Upper lobe of left lung (tissue), 6 donors: ENCODE measurements around the gene DDN. TPM values are rescaled to one million over a fixed set of nuclear protein-coding genes. Genes with fewer than 3 reads are reported as not detected.

ENCODE experiments used
- ATAC-seq, 2 donors: fragments of 200-7000 bp; cut with Tn5 transposase; one replicate each; pipeline ENCODE4 v1.9.1; 2022; ENCODE audit warnings: mild to moderate bottlenecking in 2 of 2, moderate library complexity in 2 of 2; ENCODE audit not compliant: low FRiP score in 2 of 2
- DNase-seq, 2 donors: peaks; one replicate each; pipeline ENCODE4 v3.0.0-alpha.2; 2019 to 2020
- H3K27ac ChIP-seq, 4 donors: fragments of 200-600 bp; sonication (generic); one replicate each; pipeline ENCODE4 v1.5.1; 2016 to 2019
- H3K27me3 ChIP-seq, 4 donors: fragments of 200-600 bp; sonication (generic); one replicate each; pipeline ENCODE4 v1.5.1; 2017 to 2019
- H3K36me3 ChIP-seq, 4 donors: fragments of 200-600 bp; sonication (generic); one replicate each; pipeline ENCODE4 v1.5.1; 2016 to 2019
- H3K4me1 ChIP-seq, 4 donors: fragments of 200-600 bp; sonication (generic); one replicate each; pipeline ENCODE4 v1.5.1; 2018 to 2019
- H3K4me3 ChIP-seq, 4 donors: fragments of 200-600 bp; sonication (generic); one replicate each; pipeline ENCODE4 v1.5.1; 2017 to 2019; ENCODE audit warnings: mild to moderate bottlenecking in 2 of 4, moderate library complexity in 1 of 4
- H3K9me3 ChIP-seq, 4 donors: fragments of 200-600 bp; sonication (generic); one replicate each; pipeline ENCODE4 v1.5.1; 2018 to 2019
- CTCF ChIP-seq, 6 experiments: fragments of 450-650 bp in 4 of 6; fragments of 200-600 bp in 2 of 6; sonication (generic) in 2 of 6; IDR thresholded peaks; one replicate each; pipeline ENCODE4 v1.5.1; 2016 to 2019; ENCODE audit warnings: antibody characterized with exemption in 6 of 6
- EP300 ChIP-seq, 4 donors: sonication (generic); formaldehyde crosslinking; IDR thresholded peaks; one replicate each; pipeline ENCODE4 v1.5.1; 2017; ENCODE audit warnings: antibody characterized with exemption in 4 of 4, control low read depth in 2 of 4
- POLR2A ChIP-seq, 4 donors: fragments of 450-650 bp; IDR thresholded peaks; one replicate each; pipeline ENCODE4 v1.5.1; 2016 to 2017; ENCODE audit warnings: antibody characterized with exemption in 4 of 4, mild to moderate bottlenecking in 2 of 4
- POLR2AphosphoS5 ChIP-seq, 2 donors: sonication (generic); formaldehyde crosslinking; IDR thresholded peaks; one replicate each; pipeline ENCODE4 v1.5.1; 2017; ENCODE audit warnings: antibody characterized with exemption in 2 of 2
- WGBS, 2 donors: methylation state at CpG; one replicate each; pipeline ENCODE4 v1.1.5; 2017 to 2018; 5-methylcytosine and 5-hydroxymethylcytosine counted together
- total RNA-seq, 6 donors: library from RNA; depleted of rRNA in 4 of 6; stranded (reverse); fragments of >200 nt in 4 of 6; gene quantifications; one replicate each; pipeline versions ENCODE4 v1.1.0 to v1.2.1, GENCODE V29; 2016 to 2021
- donor health status: DM: no; HTN: no; CAD: no; lungs with moderate emphysema.
- donor health status: DM: no; HTN: yes; CAD: no; lungs with severe emphysema.

The DDN gene
- total RNA-seq, 6 donors from 2014 or later, result 0.13 to 0.30 (median 0.18) TPM; not detected in 2

GRCh38 chr12:49037111-49037946 is 38.2 kb upstream of the DDN start:
- peaks cover 63 to 98% (median 92%) of the 10 kb centered on the region in 4 donors for H3K36me3 ChIP-seq

GRCh38 chr12:49036029-49036428 is 36.9 kb upstream of the DDN start:
- Histone ChIP-seq H3K36me3 (peaks cover 56 to 98% (median 92%) of the 10 kb centered on the region in 4 donors), H3K9me3 (no peaks in the 10 kb centered on the region), H3K4me1 (peaks cover 0 to 16% (median 7%) of the 10 kb centered on the region in 4 donors), H3K4me3 (no peak overlapping the region), H3K27ac (no peak overlapping the region), H3K27me3 (no peaks in the 10 kb centered on the region)
- WGBS, 2 donors, result 66 to 92% methylated on average over 4 of the region's 4 CpGs
- no peak for DNase-seq
- ATAC-seq, result no peak
- TF ChIP-seq POLR2AphosphoS5 (IDR thresholded peaks at IDR 0.05) (no peak), CTCF (IDR thresholded peaks at IDR 0.05) (no peak), EP300 (IDR thresholded peaks at IDR 0.05) (no peak), POLR2A (IDR thresholded peaks at IDR 0.05) (no peak)

More at GRCh38 chr12:49037111-49037946, 38.2 kb upstream of the DDN start:
- no peaks in the 10 kb centered on the region for H3K27me3 ChIP-seq
- no peak overlapping the region for H3K27ac ChIP-seq
- H3K4me1 ChIP-seq, result peaks cover 0 to 14% (median 7%) of the 10 kb centered on the region in 4 donors
- no peak for TF ChIP-seq POLR2AphosphoS5 (IDR thresholded peaks at IDR 0.05)
- TF ChIP-seq CTCF (IDR thresholded peaks at IDR 0.05), result no peak
- no peak for TF ChIP-seq EP300 (IDR thresholded peaks at IDR 0.05)
- TF ChIP-seq POLR2A (IDR thresholded peaks at IDR 0.05), result no peak
- DNase-seq (peak in 1 of 2 donors; percentile 41), ATAC-seq (no peak)
- 95 to 100% methylated on average over 5 to 9 of the region's 9 CpGs for WGBS, 2 donors
- no peak overlapping the region for H3K4me3 ChIP-seq
- no peaks in the 10 kb centered on the region for H3K9me3 ChIP-seq

- TF ChIP-seq CTCF (IDR thresholded peaks at IDR 0.05) (no peak), POLR2AphosphoS5 (IDR thresholded peaks at IDR 0.05) (no peak), POLR2A (IDR thresholded peaks at IDR 0.05) (no peak), EP300 (IDR thresholded peaks at IDR 0.05) (no peak)
- WGBS, 2 donors, result 85 to 96% methylated on average over 4 of the region's 4 CpGs
- ATAC-seq (no peak), DNase-seq (no peak)
- Histone ChIP-seq H3K4me3 (no peak overlapping the region), H3K4me1 (peaks cover 0 to 16% (median 7%) of the 10 kb centered on the region in 4 donors), H3K36me3 (peaks cover 48 to 98% (median 82%) of the 10 kb centered on the region in 4 donors), H3K27ac (no peak overlapping the region), H3K9me3 (no peaks in the 10 kb centered on the region), H3K27me3 (no peaks in the 10 kb centered on the region)
Measured at GRCh38 chr12:49034286-49034622, 35.1 kb upstream of the DDN start.

- ATAC-seq (no peak), DNase-seq (peak in 1 of 2 donors; percentile 45)
- WGBS, 2 donors, result 66 to 81% methylated on average over 5 to 11 of the region's 12 CpGs
- H3K4me1 ChIP-seq, result peaks cover 0 to 16% (median 7%) of the 10 kb centered on the region in 4 donors
- H3K27ac ChIP-seq, result no peak overlapping the region
- H3K4me3 ChIP-seq, result no peak overlapping the region
- H3K36me3 ChIP-seq, result peaks cover 43 to 98% (median 82%) of the 10 kb centered on the region in 4 donors
- TF ChIP-seq POLR2AphosphoS5 (IDR thresholded peaks at IDR 0.05) (no peak), POLR2A (IDR thresholded peaks at IDR 0.05) (no peak), EP300 (IDR thresholded peaks at IDR 0.05) (no peak), CTCF (IDR thresholded peaks at IDR 0.05) (no peak)
- H3K27me3 ChIP-seq, result no peaks in the 10 kb centered on the region
- H3K9me3 ChIP-seq, result no peaks in the 10 kb centered on the region
Measured at GRCh38 chr12:49033611-49034285, 34.6 kb upstream of the DDN start.
